ENCODE data around the gene OTUB1.

DNA sequence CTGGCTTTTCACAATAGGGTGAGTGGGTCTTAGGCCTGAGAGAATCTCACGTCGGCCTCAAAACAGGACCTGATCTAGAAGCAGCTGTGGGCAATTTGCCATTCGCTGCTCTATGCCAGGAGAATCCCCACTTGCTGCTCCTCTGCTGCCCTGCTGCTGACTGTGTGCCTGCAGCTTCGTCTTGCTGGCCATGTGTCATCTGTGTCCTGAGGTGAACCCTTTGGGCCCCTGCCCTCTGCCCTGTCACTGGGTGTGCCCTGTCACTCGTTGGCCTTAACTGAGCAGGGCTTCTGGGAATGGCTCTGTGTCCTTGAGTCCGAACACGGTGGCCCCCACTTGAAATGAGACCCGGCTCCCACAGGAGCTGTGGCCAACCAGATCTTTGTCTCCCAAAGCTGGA is 41.3 kb upstream of the OTUB1 start:
- TF ChIP-seq, protein P1, sequence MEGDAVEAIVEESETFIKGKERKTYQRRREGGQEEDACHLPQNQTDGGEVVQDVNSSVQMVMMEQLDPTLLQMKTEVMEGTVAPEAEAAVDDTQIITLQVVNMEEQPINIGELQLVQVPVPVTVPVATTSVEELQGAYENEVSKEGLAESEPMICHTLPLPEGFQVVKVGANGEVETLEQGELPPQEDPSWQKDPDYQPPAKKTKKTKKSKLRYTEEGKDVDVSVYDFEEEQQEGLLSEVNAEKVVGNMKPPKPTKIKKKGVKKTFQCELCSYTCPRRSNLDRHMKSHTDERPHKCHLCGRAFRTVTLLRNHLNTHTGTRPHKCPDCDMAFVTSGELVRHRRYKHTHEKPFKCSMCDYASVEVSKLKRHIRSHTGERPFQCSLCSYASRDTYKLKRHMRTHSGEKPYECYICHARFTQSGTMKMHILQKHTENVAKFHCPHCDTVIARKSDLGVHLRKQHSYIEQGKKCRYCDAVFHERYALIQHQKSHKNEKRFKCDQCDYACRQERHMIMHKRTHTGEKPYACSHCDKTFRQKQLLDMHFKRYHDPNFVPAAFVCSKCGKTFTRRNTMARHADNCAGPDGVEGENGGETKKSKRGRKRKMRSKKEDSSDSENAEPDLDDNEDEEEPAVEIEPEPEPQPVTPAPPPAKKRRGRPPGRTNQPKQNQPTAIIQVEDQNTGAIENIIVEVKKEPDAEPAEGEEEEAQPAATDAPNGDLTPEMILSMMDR (IDR thresholded peaks at IDR 0.05): no peak
- TF ChIP-seq POLR2AphosphoS5 (IDR thresholded peaks at IDR 0.05) (no peak), POLR2A (IDR thresholded peaks at IDR 0.05) (no peak)
